Stimulated activated CD8-positive, alpha-beta memory T cell treated with anti-CD3 and anti-CD28 coated beads, Interleukin-7, amount 100 ng/mL, for 1 hour (primary cell): ENCODE measurements around the gene CTBP1.

Source experiments
- DNase-seq, 2 donors: peaks; one replicate each; pipeline ENCODE4 v3.0.0-alpha.2; 2020; ENCODE audit warnings: low read depth in 2 of 2

Gene CTBP1

DNA sequence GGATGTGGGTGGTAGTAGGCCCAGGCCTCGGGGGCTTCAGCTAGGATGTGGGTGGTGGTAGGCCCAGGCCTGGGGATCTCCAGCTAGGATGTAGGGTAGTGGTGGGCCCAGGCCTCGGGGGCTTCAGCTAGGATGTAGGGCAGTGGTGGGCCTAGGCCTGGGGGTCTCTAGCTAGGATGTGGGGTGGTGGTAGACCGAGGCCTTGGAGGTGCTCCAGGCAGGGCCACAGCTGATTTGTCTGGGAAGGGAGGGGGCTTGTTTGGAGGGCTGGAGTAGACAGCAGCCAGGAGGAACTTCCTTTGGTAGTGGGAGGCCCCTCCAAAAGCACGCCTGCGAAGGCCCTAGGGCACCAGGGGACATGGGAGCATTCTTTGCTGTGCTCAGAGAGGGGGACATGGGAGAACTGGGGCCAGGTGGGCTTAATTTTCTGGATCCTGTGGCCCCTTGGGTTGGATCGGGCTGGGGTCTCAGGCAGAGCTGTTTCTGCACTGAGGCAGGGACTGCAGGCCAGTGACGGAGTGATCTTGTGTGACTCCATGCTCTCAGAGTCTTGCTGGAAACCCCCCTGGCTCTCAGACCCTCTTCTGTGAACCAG is 73.2 kb downstream of the CTBP1 start:
- no peak for DNase-seq

DNA sequence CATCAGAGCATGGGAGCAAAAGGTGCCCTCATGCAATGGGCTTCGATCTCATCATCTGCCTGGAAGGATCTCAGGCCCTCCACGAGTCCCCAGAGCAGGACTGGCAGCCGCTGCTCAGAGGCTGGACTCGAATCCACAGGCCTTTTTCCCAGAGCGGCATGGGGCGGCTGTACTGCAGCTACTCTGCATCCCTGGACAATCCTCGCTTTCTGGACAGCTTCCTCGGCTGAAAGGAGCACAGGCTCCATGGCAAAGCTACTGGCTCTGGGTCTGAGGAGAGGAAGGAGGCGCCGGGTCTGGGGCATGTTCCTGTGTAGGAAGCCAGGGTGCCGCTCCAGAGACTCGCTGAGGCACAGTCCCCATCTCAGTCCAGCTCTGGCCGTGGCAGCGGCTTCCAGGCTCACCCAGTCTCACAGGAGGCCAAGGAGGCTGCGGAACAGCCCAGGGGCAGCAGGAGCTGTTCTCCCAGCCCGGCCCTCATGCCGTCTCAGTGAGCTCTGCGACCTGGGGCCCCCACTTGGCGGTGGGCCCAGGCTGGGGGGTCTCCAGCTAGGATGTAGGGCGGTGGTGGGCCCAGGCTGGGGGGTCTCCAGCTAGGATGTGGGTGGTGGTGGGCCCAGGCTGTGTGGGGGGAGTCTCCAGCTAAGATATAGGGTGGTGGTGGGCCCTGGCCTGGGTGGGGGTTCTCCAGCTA is 73.8 kb downstream of the CTBP1 start:
- DNase-seq: no peak

DNA sequence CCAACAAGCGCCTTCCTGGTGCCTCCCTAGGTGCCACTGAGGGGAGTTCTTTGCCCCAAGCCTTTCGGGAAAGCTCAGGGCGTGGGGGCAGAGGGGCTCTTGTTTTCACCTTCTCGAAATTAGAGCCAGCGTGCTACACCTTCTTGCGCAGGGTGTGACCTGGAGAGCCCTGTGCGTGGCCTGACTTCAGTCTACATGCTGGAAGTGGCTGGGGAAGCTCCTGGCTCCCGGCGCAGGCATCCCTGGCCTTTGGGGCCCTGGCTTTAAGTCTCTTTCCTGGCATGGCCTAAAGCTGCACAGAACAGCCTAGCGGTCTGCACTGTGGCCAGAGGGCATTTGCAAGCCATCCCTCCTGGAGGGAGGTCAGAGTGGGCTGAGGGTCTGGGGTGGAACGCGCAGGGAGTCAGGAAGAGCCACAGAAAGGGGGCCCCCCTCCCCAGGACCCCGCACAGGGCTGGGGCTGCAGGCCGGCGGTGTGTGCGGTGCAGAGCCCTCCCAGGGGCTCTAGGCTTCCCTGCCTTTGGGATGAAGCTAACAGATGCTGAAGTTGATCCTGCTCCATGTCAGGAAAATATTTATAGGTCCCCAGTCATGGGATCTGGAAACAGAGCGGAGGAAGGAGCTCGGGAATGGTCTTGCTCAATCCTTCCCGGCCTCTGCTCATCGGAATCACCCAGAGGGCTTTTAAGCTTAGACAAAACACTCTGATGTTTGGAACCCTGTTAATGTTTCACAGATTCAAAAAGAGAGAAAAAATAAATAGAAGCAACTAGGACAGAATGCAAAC is 75.8 kb downstream of the CTBP1 start:
- DNase-seq: no peak

DNA sequence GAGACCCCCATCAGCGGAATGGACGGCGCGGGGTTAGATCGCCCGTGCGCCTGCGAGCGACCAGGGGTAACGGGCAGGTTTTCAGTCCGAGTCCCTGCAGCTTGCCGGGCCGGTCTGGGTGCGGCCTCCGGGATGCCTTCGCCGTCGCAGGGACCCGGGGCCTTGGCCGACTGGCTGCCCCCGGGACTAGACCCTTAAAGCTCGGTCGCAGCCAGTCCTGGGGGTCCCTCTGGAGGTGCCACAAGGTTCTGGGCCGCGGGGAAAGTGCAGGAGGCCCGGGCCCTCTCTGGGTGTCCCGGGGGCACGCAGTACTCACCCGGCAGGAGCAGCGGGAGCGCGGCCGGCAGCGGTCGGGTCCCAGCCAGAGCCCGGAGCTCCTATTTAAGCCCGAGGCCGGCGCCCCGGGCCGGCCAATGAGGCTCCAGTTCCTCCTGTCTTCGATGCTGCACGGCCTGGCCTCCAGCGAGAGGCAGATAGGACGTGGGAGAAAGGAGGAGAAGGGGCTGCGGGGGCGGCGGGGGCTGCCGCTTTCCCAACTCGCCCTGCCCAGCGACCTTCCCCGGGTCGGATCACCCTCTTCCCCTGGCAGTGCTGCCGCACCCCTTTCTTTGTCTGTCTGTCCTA is 76.6 kb downstream of the CTBP1 start, which contains the start of gene SPON2:
Gene SPON2 (minus strand): TSS at position 356 of the 624 bp plus-strand sequence.
- no peak for DNase-seq

DNA sequence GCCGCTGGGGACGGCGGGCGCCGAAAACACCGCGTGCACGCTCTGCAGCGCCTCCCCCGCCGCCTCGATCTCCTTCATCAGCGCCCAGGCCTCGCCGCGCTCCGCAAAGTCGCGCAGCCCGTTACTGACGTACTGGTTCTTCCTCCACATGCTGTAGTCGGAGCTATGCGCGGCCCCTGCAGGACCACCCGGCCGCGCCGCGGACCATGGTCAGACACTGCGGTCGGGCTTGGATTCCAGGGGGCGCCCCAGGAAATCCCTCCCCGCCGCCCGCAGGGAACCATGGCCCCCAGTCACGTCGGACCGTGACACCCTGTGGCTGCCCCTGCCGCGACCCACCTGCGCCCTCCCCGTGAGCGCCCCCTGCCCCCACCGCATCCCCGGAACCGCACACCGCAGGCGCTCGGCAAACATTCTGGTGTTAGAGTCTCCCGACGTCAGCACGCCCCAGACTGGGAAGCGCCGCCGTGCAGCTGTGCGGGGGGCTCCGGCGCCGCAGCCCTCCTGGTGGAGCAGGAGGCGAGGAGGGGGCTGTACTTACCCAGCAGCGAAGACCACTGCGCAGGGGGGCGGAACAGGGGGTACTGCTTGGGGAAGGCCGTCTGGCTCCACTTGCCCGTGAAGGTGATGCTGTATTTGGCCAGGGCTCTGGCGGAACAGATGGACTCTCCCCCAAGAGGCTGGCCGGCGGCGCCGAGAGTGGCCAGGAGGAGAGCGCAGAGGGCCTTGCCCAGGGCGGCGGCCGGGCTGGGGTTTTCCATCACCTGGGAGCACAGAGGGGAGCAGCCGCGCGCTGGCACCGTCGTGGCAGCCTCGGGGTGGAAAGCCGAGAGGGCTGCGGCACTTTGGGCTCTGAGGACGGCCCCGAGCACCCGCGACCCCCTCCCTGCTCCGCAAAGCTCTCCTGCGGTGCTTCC is 77.4 kb downstream of the CTBP1 start:
- no peak for DNase-seq

DNA sequence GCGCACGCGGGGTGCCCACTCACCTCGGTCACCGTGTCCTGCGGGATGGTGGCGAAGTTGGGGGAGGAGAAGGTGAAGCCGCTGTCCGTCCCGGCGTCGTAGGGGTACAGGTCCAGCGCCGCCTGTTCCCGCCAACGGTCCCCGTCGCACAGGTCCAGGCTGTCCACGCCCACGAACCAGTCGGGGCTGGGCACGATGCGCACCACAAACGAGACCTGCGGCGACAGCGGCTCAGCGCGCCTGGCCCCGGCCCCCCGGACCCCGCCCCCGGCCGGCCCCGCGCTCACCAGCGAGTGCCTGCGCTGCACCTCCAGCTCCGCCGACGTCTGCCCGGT is 78.0 kb downstream of the CTBP1 start:
- DNase-seq: no peak

DNA sequence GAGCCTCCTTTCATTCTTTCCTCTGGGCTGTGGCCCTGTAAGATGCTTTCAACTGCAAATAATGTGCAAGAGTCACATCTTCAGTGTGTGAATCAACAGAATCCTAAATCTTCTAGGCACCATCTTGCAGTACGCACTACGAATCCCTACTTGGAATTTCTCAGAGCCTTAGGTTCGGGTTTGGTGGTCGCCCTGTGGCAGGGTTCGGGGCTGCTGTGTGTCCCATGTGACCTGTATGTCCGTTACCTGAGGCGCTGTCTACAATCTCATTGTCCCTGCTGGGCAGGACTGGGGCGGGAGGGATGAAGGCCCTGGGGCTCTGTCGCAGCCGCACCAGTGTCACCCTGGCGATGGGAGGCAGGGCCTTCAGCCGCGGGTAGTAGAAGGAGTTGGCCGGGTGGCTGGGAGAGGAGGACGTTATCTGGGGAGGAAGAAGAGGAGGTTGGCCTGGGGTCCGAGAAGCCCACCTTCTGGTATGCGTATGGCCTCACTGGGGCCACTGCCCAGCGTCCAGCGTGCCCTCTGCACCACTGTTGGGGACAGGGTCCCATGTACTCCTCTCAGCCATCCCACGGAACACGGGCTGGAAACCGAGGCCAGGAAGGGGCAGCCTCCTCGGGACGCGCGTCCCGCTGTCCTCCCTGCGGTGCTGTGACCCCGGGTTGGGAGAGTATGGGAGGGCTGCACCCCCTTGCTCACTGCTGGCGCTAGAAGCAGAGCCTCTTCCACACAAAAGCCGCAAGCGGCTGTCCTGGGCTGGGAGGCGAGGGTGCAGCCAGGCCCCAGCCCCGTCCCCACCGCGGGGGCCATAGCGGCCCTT is 78.6 kb downstream of the CTBP1 start:
- no peak for DNase-seq

DNA sequence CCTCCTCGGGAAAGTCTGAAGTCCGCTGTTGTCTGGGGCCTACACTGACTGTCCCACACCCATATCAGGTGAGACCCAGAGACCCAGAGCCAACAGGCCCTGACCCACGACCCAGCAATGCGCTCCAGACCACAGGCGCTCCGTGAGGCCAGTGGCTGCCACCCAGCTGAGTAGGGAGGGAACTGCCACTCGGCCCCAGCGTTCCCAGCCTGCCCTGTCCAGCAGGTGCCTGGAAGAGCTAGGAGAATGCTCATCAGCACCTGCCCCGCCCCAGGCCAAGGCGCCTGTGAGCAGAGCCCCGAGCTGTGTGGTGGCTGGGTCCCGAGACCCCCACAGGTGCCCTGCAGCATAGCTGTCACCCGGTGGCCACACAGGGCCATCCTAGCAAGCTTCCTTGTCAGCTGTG is 79.2 kb downstream of the CTBP1 start:
- DNase-seq: no peak

DNA sequence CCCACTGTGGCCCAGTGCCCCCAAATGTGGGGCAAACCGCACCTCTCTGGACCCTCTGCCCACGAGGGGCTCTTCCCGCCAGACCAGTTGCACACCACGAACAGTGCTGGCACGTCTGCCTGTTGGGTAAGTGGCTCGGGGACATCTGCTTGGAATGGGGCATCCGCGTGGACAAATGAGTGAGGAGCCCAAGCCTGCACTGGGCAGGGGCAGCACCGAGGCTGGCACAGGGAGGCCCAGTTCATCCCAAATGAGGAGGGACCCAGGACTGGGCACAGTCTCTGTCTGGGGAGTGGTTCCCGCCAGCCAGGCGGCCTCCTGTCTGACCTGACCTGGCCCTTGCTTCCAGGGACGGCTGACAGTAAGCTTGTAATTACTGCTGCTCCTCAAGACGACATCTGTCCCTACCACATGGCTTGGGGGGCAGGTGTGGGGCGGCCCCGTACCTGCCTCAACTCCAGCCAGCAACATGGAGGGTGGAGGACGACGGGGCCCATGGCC is 79.7 kb downstream of the CTBP1 start:
- DNase-seq: no peak

DNA sequence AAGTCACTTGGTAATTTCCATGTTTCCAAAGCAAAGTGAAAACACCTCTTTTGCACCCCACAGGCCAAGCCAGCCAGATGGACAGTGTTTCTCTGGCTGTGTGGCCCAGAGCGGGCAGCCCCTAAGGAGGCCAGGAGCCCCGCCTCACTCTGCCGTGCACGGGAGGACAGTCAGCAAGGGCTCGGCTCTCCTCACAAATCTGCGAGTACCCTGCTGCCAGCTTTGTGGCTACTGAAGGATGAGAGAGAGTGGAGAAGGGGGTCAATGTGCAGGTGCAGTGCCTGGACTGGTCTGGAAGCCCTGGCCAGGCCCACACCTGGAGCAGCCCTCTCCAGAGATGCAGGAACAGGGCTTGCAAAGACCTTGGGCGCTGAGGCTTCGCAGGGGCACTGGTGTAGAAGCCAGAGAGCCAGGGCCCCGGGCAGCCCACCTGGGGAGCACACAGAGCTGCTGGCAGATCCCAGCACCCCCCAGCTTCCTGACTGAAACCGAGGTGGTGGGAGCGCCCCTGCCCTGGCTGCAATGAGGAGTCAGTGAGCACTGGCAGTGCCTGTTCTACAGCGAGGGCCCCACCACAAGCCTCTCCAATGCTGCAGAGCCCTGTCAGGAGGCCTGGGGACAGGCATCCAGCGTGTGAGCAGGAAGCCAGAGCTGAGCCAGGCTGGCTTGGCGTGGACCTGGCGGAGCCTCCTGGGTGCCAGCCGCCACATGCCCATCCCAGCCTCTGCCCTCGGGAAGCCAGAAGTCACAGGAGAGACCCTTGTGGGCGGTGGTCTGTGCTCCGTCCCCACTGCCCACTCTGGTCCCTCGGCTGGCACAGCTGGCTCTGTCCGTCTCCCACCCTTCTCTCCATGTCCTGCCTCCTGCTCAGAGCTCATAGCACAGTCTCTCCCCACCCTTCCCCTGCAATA is 80.5 kb downstream of the CTBP1 start:
- no peak for DNase-seq

DNA sequence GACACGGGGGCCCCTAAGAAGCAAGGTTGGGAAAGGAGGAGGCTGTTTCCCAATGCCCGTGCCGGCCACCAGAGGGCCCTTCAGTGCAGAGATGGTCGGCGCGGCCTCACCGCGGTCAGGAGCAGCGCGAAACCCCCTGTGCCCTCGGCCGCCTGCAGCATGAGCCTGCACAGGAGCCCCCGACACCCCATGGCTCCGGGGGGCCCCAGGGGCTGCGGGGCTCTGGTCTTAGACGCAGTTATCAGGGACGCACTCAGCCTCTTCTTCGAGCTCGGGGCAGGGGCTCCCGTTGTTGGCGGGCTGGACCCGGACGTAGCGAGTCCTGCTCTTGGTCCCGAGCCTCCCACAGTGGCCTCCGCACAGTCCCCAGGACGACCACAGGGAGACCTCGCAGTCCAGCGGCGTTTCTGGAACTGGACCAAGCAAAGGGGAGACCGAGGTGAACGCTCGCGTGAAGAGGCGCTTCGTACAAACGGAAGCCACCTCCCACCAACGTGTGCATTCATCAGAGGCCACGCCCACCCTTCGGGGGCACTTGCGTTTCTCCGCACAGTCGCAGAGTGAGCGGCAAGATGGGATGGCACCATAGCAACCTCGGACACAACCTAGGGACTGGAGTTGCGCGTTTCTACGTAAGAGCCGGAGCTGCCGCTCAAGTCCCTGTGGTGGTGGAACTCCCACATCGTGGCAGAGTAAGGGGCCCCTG is 81.5 kb downstream of the CTBP1 start:
- peak; percentile 71 to 74 for DNase-seq

DNA sequence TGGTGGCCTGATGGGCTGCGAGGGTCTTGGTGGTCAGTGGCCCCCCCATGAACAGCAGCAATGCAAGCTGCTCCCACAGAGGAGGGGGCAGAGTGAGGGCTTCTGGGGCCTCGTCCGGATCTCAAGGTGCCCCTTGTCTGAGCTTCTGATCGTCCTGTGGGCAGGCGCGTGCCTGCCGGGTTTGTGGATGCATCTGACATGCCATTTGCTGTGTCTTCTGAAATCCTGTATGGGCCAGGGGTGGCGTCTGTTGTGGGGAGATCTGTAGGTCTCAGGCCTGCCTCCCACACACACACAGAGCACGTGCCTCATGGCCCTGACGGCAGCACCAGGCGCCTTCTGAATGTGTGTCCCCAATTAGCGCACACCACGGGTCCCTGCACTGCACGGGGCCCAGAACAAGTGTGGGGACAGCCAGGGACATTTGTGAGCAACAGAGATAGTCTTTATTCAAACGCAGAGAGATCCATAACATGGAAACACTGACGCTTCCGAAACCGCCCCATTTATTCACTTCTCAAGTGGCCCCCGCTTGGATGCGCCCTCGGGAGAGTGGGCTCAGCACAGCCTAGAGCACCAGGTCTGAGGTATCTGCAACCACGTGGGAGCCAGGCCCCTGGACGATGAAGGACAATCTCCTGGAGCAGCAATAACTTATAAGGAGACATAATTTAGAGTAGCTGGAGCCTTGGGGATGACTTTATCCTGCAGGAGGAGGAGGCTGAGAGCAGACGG is 82.3 kb downstream of the CTBP1 start:
- no peak for DNase-seq

DNA sequence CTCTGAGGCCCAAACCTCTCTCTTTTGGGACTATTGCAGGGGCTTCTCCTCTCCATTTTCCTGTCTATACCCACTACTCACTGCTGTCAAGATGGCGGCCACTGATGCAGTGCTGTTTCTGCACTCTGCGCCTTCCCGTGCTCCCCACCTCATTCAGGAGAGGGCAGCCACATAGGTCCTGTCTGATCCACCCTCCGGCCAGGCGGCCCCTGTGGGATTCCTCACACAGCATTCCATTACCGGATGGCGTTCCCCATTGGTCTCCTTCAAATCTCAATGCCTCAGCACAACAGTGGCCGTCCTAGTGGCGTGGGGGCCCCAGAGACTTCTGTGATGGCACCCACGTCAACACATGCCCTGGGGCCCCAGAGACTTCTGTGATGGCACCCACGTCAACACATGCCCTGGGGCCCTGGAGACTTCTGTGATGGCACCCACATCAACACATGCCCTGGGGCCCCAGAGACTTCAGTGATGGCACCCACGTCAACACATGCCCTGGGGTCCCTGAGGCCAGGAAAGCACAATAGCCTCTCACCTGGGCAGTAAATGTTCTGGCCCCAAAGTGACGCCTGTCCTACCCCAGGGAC is 83.9 kb downstream of the CTBP1 start:
- no peak for DNase-seq

DNA sequence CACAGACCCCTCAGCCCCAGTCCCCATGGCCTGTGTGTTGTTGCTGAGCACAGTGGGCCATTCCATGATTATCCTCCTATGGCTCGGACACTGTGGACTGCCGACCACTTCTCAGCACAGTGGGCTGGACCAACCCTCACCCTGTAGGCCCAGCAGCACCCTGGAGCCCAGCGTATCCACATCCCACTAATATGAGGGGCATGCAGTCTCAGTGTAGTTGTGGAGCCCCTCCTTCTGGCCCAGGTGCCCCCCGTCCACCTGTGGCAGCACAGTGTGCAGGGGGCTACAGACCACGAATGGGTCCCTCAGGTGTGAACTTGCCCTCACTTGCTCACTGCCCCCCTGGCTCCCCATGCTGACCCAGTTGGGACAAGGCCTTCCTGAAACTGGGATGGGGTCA is 84.5 kb downstream of the CTBP1 start:
- no peak for DNase-seq

DNA sequence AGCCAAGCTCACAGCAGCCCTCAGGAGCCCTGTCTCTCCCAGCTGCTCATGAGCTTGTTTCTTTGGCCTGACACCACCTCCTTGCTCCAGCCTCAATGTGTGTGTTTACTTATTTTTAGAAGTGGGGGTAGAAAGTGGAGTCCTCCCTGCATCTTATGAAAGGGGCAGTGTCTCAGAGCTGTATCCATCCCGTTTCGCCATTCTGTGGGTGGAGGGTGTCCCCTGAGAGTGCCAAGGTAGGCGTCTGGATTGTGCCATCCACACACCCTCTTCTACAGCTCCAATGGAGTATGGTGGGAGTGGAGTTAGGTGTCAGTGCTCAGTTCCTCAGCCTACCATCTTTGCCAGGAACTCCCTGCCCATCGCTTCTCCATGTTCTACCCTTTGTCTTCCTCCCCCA is 84.9 kb downstream of the CTBP1 start:
- no peak for DNase-seq
